ENCODE results near the gene DAB1.
"Not testable (repeated sequence)": the region's sequence is repeated elsewhere in the genome, so short reads cannot be mapped to it uniquely, and the experiment has no call there.

DAB1 gene

GRCh38 chr1:57345916-57346315 lies 77.9 kb downstream of the DAB1 start:
- H3K27me3 ChIP-seq (ENCODE audit: insufficient read depth, insufficient read length), result no peaks in the 10 kb centered on the region
- no peaks in the 10 kb centered on the region; the same call in 1 of the 2 replicates for H3K9me3 ChIP-seq (ENCODE audit: insufficient read depth, low read length)
- no peak overlapping the region for H3K9ac ChIP-seq (ENCODE audit: insufficient read length, low read depth)
- H3K36me3 ChIP-seq (ENCODE audit: insufficient read depth, insufficient read length, low read length), result no peaks in the 10 kb centered on the region
- TF ChIP-seq YY1 (IDR thresholded peaks at IDR 0.05; ENCODE audit: insufficient read depth, insufficient read length) (no peak), ZNF274 (IDR thresholded peaks at IDR 0.05; ENCODE audit: low read depth, low read length) (no peak), SUZ12 (IDR thresholded peaks at IDR 0.05; ENCODE audit: extremely low read depth, insufficient read depth, insufficient read length) (no peak)
- no peak overlapping the region for H3K4me3 ChIP-seq (ENCODE audit: insufficient read length, low read depth)
- DNase-seq (ENCODE audit: low read depth, low spot score), result no peak
- H3K4me1 ChIP-seq (ENCODE audit: insufficient read depth, insufficient read length), result no peaks in the 10 kb centered on the region

DNA sequence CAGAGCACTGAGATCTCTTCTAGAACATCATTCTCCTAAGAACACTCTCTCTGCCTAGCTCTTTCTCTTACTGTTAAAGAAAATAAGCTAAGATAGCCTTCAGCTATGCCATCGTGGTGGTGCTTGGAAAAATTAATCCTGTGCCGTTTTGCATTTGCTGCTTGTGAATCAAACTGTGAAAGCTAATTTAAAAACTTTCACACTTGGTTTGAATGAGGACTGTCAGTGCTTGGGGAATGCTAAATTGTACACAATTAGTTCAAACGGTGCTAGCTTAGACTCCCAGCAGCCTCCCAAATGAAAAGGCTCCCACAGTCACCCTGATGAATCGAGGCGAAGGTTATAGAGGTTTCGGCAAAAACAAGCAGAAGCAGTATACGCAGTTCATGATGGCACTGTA lies 79.6 kb downstream of the DAB1 start:
- no peak overlapping the region for H3K9ac ChIP-seq (ENCODE audit: insufficient read length, low read depth)
- H3K4me3 ChIP-seq (ENCODE audit: insufficient read length, low read depth), result no peak overlapping the region
- H3K4me1 ChIP-seq (ENCODE audit: insufficient read depth, insufficient read length), result no peaks in the 10 kb centered on the region
- no peak for TF ChIP-seq YY1 (IDR thresholded peaks at IDR 0.05; ENCODE audit: insufficient read depth, insufficient read length)
- no peak for TF ChIP-seq ZNF274 (IDR thresholded peaks at IDR 0.05; ENCODE audit: low read depth, low read length)
- no peak for TF ChIP-seq SUZ12 (IDR thresholded peaks at IDR 0.05; ENCODE audit: extremely low read depth, insufficient read depth, insufficient read length)
- H3K36me3 ChIP-seq (ENCODE audit: insufficient read depth, insufficient read length, low read length), result no peaks in the 10 kb centered on the region
- no peaks in the 10 kb centered on the region for H3K27me3 ChIP-seq (ENCODE audit: insufficient read depth, insufficient read length)
- H3K9me3 ChIP-seq (ENCODE audit: insufficient read depth, low read length), result no peaks in the 10 kb centered on the region; the same call in 1 of the 2 replicates
- DNase-seq (ENCODE audit: low read depth, low spot score), result no peak

DNA sequence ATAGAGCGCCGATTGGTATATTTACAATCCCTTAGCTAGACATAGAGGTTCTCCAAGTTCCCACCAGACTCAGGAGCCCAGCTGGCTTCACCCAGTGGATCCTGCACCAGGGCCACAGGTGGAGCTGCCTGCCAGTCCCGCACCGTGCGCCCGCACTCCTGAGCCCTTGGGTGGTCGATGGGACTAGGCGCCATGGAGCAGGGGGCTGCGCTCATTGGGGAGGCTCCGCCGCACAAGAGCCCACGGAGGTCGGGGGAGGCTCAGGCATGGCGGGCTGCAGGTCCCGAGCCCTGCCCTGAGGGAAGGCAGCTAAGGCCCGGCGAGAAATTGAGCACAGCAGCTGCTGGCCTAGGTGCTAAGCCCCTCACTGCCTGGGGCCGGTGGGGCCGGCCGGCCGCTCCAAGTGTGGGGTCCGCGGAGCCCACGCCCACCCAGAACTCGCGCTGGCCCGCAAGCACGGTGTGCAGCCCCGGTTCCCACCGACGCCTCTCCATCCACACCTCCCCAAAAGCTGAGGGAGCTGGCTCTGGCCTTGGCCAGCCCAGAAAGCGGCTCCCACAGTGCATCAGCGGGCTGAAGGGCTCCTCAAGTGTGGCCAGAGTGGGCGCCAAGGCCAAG lies 80.5 kb downstream of the DAB1 start:
- H3K4me1 ChIP-seq (ENCODE audit: insufficient read depth, insufficient read length); H3K9me3 ChIP-seq (ENCODE audit: insufficient read depth, low read length); H3K9ac ChIP-seq (ENCODE audit: insufficient read length, low read depth); DNase-seq (ENCODE audit: low read depth, low spot score); H3K4me3 ChIP-seq (ENCODE audit: insufficient read length, low read depth); H3K36me3 ChIP-seq (ENCODE audit: insufficient read depth, insufficient read length, low read length); H3K27me3 ChIP-seq (ENCODE audit: insufficient read depth, insufficient read length): not testable (repeated sequence)

DNA sequence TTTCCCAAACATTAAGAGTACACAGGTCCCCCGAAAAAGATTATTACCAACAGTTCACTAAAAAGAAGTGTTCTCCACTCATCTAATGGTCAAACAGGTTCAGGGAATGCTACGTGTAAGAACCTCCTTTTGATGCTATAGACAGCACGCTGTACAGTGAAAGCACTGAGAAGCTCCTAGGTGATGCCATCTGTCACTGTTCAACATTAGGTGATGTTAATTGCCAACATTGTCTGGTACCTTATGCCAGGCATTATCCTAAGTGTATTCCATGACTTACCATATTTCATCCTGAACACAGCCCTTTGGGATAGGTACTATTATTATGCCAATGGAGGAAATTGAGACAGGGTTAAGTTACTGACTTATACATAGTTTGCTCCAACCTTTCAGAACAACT lies 82.1 kb downstream of the DAB1 start:
- Histone ChIP-seq H3K4me1 (ENCODE audit: insufficient read depth, insufficient read length) (peaks cover 2% of the 10 kb centered on the region), H3K36me3 (ENCODE audit: insufficient read depth, insufficient read length, low read length) (no peaks in the 10 kb centered on the region), H3K27me3 (ENCODE audit: insufficient read depth, insufficient read length) (no peaks in the 10 kb centered on the region), H3K9me3 (ENCODE audit: insufficient read depth, low read length) (no peaks in the 10 kb centered on the region; the same call in 1 of the 2 replicates), H3K4me3 (ENCODE audit: insufficient read length, low read depth) (no peak overlapping the region), H3K9ac (ENCODE audit: insufficient read length, low read depth) (no peak overlapping the region)
- DNase-seq (ENCODE audit: low read depth, low spot score), result no peak
- TF ChIP-seq SUZ12 (IDR thresholded peaks at IDR 0.05; ENCODE audit: extremely low read depth, insufficient read depth, insufficient read length), result no peak
- TF ChIP-seq ZNF274 (IDR thresholded peaks at IDR 0.05; ENCODE audit: low read depth, low read length), result no peak
- TF ChIP-seq YY1 (IDR thresholded peaks at IDR 0.05; ENCODE audit: insufficient read depth, insufficient read length), result no peak

DNA sequence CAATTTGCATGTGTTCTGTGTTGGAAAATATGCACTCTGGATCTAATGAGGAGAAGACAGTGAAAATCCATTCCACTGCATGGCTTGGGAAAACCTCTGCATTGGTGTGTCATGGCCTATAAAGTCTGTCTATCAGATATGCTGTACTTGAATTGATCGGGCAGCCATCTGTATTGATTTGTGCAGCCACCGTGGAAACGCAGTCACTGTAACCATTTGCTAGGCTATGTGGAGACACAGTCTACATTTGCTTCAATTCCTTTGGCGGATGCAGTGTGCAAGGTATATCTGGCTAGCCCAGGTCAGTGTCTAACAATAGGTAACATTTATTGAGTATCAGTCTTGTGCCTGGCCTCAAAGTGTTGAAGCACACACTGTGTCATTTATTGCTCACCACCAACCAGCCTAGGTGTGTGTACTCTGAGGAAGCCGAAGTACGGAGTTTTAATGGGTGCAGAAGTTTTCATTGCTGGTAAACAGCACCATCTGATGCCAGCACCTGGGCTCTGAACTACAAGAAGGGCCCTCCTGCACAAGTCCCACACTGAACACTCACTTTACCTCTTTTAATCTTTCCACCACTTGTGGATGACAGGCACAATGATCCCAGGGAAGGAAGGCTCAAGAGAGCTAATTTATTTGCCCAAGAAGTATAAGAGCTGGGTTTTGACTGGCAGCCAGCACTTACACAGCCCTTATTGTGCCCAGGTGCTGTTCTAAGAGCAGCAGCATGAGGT lies 83.4 kb downstream of the DAB1 start:
- TF ChIP-seq SUZ12 (IDR thresholded peaks at IDR 0.05; ENCODE audit: extremely low read depth, insufficient read depth, insufficient read length) (no peak), ZNF274 (IDR thresholded peaks at IDR 0.05; ENCODE audit: low read depth, low read length) (no peak), YY1 (IDR thresholded peaks at IDR 0.05; ENCODE audit: insufficient read depth, insufficient read length) (no peak)
- Histone ChIP-seq H3K36me3 (ENCODE audit: insufficient read depth, insufficient read length, low read length) (no peaks in the 10 kb centered on the region), H3K27me3 (ENCODE audit: insufficient read depth, insufficient read length) (no peaks in the 10 kb centered on the region), H3K9ac (ENCODE audit: insufficient read length, low read depth) (no peak overlapping the region), H3K4me1 (ENCODE audit: insufficient read depth, insufficient read length) (peaks cover 2% of the 10 kb centered on the region), H3K9me3 (ENCODE audit: insufficient read depth, low read length) (no peaks in the 10 kb centered on the region; the same call in 1 of the 2 replicates), H3K4me3 (ENCODE audit: insufficient read length, low read depth) (no peak overlapping the region)
- DNase-seq (ENCODE audit: low read depth, low spot score), result no peak

GRCh38 chr1:57337623-57338022 lies 86.2 kb downstream of the DAB1 start:
- Histone ChIP-seq H3K4me1 (ENCODE audit: insufficient read depth, insufficient read length) (peaks cover 2% of the 10 kb centered on the region), H3K9ac (ENCODE audit: insufficient read length, low read depth) (no peak overlapping the region), H3K9me3 (ENCODE audit: insufficient read depth, low read length) (no peaks in the 10 kb centered on the region), H3K36me3 (ENCODE audit: insufficient read depth, insufficient read length, low read length) (no peaks in the 10 kb centered on the region), H3K4me3 (ENCODE audit: insufficient read length, low read depth) (no peak overlapping the region), H3K27me3 (ENCODE audit: insufficient read depth, insufficient read length) (no peaks in the 10 kb centered on the region)
- DNase-seq (ENCODE audit: low read depth, low spot score), result no peak
- TF ChIP-seq SUZ12 (IDR thresholded peaks at IDR 0.05; ENCODE audit: extremely low read depth, insufficient read depth, insufficient read length), result no peak

GRCh38 chr1:57336793-57337192 lies 87.1 kb downstream of the DAB1 start:
- Histone ChIP-seq H3K36me3 (ENCODE audit: insufficient read depth, insufficient read length, low read length) (no peaks in the 10 kb centered on the region), H3K4me1 (ENCODE audit: insufficient read depth, insufficient read length) (peaks cover 2% of the 10 kb centered on the region), H3K4me3 (ENCODE audit: insufficient read length, low read depth) (no peak overlapping the region), H3K9me3 (ENCODE audit: insufficient read depth, low read length) (no peaks in the 10 kb centered on the region), H3K9ac (ENCODE audit: insufficient read length, low read depth) (no peak overlapping the region), H3K27me3 (ENCODE audit: insufficient read depth, insufficient read length) (no peaks in the 10 kb centered on the region)
- DNase-seq (ENCODE audit: low read depth, low spot score), result peak; percentile 20
- TF ChIP-seq ZNF274 (IDR thresholded peaks at IDR 0.05; ENCODE audit: low read depth, low read length), result no peak
- TF ChIP-seq SUZ12 (IDR thresholded peaks at IDR 0.05; ENCODE audit: extremely low read depth, insufficient read depth, insufficient read length), result no peak
- TF ChIP-seq YY1 (IDR thresholded peaks at IDR 0.05; ENCODE audit: insufficient read depth, insufficient read length), result no peak
